Nephron (organoid): ENCODE measurements around the gene CRISPLD2.

Experiments used
- H3K27ac Mint-ChIP-seq, 3 experiments: 2 replicates each; pipeline ENCODE4 v1.8.0; 2020; ENCODE audit warnings: mixed read lengths in 3 of 3, mild to moderate bottlenecking in 2 of 3, moderate library complexity in 1 of 3
- H3K27me3 Mint-ChIP-seq: 2 replicates; pipeline ENCODE4 v1.8.0; 2021; ENCODE audit warnings: low read depth, mild to moderate bottlenecking, moderate library complexity, mixed read lengths
- H3K36me3 Mint-ChIP-seq: 2 replicates; pipeline ENCODE4 v1.8.0; 2020; ENCODE audit warnings: low read depth, mixed read lengths
- H3K4me1 Mint-ChIP-seq: 2 replicates; pipeline ENCODE4 v1.8.0; 2020; ENCODE audit warnings: mixed read lengths
- H3K4me3 Mint-ChIP-seq, 3 experiments: 2 replicates each; pipeline ENCODE4 v1.8.0; 2020; ENCODE audit warnings: mild to moderate bottlenecking in 3 of 3, mixed read lengths in 3 of 3, moderate library complexity in 2 of 3
- H3K9me3 Mint-ChIP-seq: 2 replicates; pipeline ENCODE4 v1.8.0; 2020; ENCODE audit warnings: mixed read lengths
- CTCF ChIP-seq, 3 experiments: fragments of 200-600 bp; sonication (generic); IDR thresholded peaks; one replicate each; pipeline ENCODE4 v1.5.0; 2021; ENCODE audit warnings: antibody characterized with exemption in 3 of 3; ENCODE audit not compliant: unreplicated experiment in 3 of 3

The CRISPLD2 gene

DNA sequence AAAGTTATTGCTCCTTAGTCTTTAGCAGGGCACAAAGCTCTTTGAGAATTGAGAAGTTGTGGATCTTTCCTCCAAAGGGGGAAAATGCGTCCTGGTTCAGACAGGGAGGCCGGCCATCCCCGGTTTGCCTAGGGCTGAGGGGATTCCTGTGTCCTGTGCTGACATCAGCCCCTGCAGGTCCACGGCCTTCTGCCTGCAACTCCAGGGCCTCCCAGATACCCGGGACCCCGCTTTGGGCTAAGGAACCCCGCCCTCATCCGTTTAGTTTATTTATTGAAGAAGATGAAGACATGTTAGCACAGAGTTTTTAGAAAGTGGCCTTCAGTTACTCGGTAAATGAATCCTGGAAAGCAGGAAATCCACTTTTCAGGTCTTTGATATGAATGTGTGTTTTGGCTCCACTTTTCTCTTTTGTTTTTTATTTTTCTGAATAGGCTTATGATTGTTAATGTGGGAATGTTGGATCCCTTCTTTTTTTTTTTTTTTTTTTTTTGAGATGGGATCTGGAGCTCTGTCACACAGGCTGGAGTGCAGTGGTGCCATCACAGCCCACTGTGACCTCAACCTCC lies 65.6 kb downstream of the CRISPLD2 start:
- peaks cover 34% of the 10 kb centered on the region for H3K4me1 Mint-ChIP-seq
- H3K4me3 Mint-ChIP-seq, result no peak overlapping the region
- H3K27me3 Mint-ChIP-seq, result no peaks in the 10 kb centered on the region
- H3K27ac Mint-ChIP-seq, result peak overlapping the region in 2 of 3 experiments; percentile 41 to 66
- H3K36me3 Mint-ChIP-seq, result peaks cover 22% of the 10 kb centered on the region
- no peak for TF ChIP-seq CTCF (IDR thresholded peaks at IDR 0.05; ENCODE audit: unreplicated experiment in 3 of 3)
- no peaks in the 10 kb centered on the region for H3K9me3 Mint-ChIP-seq

DNA sequence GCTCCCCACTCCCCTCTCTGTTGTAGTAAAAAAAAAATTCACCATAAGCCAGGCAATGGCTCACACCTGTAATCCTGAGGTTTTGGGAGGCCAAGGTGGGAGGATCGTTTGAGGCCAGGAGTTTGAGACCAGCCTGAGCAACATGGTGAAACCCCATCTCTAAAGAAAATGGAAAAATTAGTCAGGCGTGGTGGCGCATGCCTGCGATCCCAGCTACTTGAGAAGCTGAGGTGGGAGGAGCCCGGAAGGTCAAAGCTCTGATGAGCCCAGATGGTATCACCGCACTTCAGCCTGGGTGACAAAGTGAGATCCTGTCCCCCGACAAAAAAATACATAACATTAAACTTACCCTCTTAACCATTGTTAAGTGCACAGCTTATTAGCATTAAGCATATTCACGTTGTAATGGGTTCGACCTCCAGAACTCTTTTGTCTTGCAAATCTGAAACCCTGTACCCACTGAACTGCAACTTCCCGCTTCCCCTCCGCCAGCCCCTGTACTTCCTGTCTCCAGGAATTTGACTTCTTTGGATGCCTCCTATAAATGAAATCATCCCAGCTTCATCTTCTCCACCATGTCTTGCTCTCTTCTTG lies 66.8 kb downstream of the CRISPLD2 start:
- H3K27me3 Mint-ChIP-seq, result peaks cover 4% of the 10 kb centered on the region
- peaks cover 15% of the 10 kb centered on the region for H3K36me3 Mint-ChIP-seq
- no peaks in the 10 kb centered on the region for H3K9me3 Mint-ChIP-seq
- no peak overlapping the region for H3K4me3 Mint-ChIP-seq
- peaks cover 41% of the 10 kb centered on the region for H3K4me1 Mint-ChIP-seq
- no peak for TF ChIP-seq CTCF (IDR thresholded peaks at IDR 0.05; ENCODE audit: unreplicated experiment in 3 of 3)
- peak overlapping the region in 2 of 3 experiments; percentile 24 to 25 for H3K27ac Mint-ChIP-seq

DNA sequence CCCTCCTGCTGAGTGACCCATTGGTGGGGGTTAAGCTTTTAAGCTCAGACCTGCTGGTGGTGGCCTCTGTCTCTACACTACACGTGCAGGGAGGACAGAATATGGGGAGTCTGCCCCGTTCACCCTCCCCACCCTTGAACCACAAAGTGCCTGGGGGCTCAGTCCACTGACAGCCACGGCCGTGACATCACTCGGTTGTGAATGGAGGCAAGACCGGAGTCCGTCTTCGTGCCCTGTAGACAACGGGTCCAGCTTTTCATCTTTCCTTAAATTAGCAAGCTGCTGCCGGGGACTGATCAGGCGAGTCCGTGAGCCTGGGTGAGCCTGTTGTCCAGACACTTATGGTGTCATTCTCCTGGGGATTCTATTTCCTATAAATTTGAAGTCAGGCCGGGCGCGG lies 67.4 kb downstream of the CRISPLD2 start:
- no peak overlapping the region for H3K4me3 Mint-ChIP-seq
- H3K9me3 Mint-ChIP-seq, result no peaks in the 10 kb centered on the region
- H3K27me3 Mint-ChIP-seq, result peaks cover 4% of the 10 kb centered on the region
- peak overlapping the region in 1 of 3 experiments; percentile 25 for H3K27ac Mint-ChIP-seq
- no peak for TF ChIP-seq CTCF (IDR thresholded peaks at IDR 0.05; ENCODE audit: unreplicated experiment in 3 of 3)
- H3K36me3 Mint-ChIP-seq, result peaks cover 10% of the 10 kb centered on the region
- peaks cover 47% of the 10 kb centered on the region for H3K4me1 Mint-ChIP-seq

GRCh38 chr16:84888450-84888849 lies 68.7 kb downstream of the CRISPLD2 start:
- Mint-ChIP-seq H3K27me3 (peaks cover 4% of the 10 kb centered on the region), H3K4me3 (no peak overlapping the region), H3K27ac (peak overlapping the region in 2 of 3 experiments; percentile 2 to 61), H3K36me3 (peaks cover 3% of the 10 kb centered on the region), H3K4me1 (peaks cover 42% of the 10 kb centered on the region), H3K9me3 (no peaks in the 10 kb centered on the region)
- TF ChIP-seq CTCF (IDR thresholded peaks at IDR 0.05; ENCODE audit: unreplicated experiment in 3 of 3), result no peak

GRCh38 chr16:84889066-84889465 lies 69.3 kb downstream of the CRISPLD2 start:
- Mint-ChIP-seq H3K4me3 (no peak overlapping the region), H3K36me3 (peaks cover 5% of the 10 kb centered on the region), H3K9me3 (peaks cover 2% of the 10 kb centered on the region), H3K27me3 (peaks cover 4% of the 10 kb centered on the region), H3K4me1 (peaks cover 42% of the 10 kb centered on the region), H3K27ac (peak overlapping the region; percentile 48 to 61 (median 50))
- no peak for TF ChIP-seq CTCF (IDR thresholded peaks at IDR 0.05; ENCODE audit: unreplicated experiment in 3 of 3)

DNA sequence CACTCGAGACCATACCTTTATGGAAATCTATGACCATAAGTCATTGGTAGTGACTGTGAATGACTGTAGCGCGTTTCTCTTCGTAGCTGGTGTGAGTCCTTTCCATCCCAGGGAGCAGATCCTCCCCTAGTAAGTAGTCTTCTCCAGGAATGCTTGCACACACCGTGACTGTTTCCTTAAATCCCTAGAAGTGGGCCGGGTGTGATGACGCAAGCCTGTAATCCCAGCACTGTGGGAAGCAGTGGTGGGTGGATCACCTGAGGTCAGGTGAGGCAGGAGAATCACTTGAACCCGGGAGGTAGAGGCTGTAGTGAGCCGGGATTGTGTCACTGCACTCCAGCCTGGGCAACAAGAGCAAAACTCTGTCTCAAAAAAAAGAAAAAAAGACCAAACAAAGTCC lies 70.6 kb downstream of the CRISPLD2 start:
- Mint-ChIP-seq H3K27me3 (peaks cover 4% of the 10 kb centered on the region), H3K4me3 (no peak overlapping the region), H3K36me3 (peaks cover 7% of the 10 kb centered on the region), H3K27ac (peak overlapping the region in 1 of 3 experiments; percentile 72), H3K4me1 (peaks cover 28% of the 10 kb centered on the region), H3K9me3 (peaks cover 5% of the 10 kb centered on the region)
- no peak for TF ChIP-seq CTCF (IDR thresholded peaks at IDR 0.05; ENCODE audit: unreplicated experiment in 3 of 3)
